SHP77 treated with DMSO at 0.1 percent for 48 hours (cell line): Measurements from ENCODE around the gene MAPK10.

Experiments
- DNase-seq: peaks from one replicate; lab custom pipeline; 2025; lab: John Stamatoyannopoulos, UW

Gene MAPK10

DNA sequence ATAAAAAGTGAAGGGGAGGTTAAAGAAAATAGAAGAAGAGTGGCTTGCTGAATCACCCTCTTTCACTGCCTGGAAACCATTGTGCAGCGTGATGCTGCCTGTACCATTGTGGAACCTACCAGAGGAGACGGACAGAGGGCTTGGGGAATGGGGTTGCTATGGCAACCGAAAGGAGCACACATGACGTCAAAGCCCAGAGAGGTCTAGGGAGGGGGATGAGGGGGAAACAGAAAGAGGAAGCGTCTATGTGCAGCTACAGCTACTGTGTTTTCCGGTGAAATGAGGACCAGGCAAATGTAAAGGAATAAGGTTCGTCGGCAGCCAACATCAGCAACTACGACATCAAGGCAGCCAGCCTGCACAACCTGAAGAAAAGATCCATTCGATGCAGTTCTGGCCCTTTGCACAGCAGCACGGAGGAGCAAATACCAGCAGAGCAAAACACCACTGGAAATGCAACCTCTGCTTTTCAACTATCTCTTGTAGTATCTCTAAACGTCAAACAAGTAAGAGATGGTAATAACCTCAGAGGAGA lies at the start of gene MAPK10:
Gene MAPK10, minus strand, starts transcription at position 110 of the 535 bp plus-strand sequence.
- peak; percentile 96 for DNase-seq

DNA sequence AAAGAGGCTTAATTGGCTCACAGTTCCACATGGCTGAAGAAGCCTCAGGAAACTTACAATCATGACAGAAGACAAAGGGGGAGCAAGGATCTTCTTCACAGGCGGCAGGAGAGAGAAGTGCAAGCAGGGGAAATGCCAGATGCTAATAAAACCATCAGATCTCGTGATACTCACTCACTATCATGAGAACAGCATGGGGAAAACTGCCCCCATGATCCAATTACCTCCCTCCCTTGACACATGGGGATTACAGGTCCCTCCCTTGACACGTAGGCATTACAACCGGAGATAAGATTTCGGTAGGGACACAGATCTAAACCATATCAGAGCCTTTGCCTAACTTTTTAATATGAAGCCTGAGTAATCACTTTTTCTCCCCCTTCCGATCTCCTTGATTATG lies 43.7 kb upstream of the MAPK10 start:
- DNase-seq = no peak

DNA sequence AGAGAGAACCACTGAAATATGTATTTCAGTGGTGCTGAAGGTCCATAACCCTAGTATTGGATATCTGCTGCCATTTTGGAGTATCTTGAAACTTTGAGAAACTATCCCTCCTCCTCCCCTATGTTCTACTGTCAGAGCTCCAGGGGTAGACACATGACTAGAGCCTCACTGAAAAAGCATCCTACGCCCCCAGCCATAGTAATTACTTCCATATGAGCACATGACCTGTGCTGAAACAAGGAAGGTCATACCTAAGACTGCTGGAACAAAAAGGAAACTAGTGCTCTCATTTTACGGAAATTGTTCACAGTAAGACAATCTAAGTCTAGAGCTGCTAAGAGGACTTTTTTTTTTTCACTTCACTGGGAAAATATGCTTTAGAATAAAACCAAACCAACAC lies 42.0 kb upstream of the MAPK10 start:
- no peak for DNase-seq

DNA sequence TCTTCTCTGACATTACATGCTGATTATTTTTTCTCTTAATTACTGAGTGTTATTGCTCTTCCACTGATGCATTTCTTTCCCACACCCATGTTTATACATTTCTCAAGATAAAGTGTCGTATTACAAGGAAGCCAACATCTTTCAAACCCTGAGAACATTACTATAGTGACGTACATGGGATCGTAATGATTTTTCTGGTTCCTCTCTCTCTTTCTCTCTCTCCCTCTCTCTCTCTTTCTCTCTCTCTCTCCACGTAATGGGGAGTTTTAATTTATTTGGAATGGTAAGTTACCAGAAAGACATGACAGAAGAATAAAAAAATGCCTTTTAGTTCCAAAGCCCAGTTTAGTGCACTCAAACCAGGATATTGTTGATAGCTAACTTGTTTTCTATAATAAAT lies 40.4 kb upstream of the MAPK10 start:
- DNase-seq = no peak

GRCh38 chr4:86398187-86398586 lies 38.3 kb upstream of the MAPK10 start:
- no peak for DNase-seq

DNA sequence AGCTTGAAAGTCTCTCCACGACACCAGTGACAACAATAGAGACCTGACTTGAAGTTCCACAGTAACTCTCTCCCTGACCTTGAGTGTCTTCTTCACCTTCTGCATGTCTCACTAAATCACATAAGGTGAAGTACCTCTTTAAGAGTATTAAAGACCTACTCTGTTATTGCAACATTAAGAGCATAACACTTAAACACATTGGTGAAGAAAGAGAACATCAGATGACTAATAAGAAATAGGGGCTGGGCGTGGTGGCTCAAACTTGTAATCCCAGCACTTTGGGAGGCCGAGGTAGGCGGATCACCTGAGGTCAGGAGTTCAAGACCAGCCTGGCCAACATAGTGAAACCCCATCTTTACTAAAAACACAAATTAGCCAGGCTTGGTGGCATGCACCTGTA lies 33.9 kb upstream of the MAPK10 start:
- no peak for DNase-seq

DNA sequence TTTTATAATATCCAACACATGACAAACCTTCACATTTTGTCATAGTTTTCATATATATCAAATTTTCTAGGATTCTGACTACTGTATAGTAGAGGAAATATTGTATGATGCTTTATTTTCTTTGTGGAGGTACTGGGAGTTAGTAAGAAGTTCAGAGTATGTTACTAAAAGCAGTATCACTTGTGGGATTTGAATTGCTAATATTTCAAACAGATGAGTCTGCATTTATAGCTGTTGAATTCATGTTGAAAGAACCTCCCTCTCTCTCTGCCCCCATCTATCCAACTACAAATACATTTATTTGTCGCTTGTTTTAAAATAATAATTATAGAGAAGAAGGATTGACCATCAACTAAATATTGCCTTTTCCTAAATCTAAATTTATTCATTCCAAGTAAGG lies 29.8 kb upstream of the MAPK10 start:
- no peak for DNase-seq

- DNase-seq = no peak
These were observed 28.4 kb upstream of the MAPK10 start for GRCh38 chr4:86388252-86388651.

DNA sequence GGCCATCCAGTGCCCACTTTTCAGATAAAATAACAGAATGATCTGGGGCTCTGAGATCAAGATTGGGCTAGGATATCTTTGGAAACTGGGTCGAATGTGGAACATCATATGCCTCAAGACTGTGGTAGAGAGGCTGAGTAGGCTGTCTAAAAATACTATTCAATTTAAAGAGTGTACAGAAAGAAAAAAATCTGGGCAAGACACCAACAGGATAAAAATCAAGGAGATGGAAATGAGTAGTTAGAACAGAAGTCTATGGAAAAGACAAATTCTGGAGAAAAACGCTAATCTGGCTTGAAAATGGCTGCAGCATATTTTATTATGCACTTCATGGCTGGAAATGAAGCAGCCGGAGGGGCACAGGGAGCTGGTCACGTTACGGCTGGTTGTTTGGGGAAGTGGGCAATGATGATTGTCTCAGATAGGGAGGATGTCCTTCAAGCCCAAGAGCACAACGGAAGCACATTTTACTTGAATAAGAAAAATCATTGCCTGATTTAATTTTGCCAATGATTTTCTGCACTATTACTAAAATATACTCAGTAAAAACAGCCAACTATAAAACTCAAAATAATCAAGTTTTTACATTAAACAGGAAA lies 27.1 kb upstream of the MAPK10 start:
- no peak for DNase-seq

GRCh38 chr4:86386201-86386600 lies 26.3 kb upstream of the MAPK10 start:
- no peak for DNase-seq

DNA sequence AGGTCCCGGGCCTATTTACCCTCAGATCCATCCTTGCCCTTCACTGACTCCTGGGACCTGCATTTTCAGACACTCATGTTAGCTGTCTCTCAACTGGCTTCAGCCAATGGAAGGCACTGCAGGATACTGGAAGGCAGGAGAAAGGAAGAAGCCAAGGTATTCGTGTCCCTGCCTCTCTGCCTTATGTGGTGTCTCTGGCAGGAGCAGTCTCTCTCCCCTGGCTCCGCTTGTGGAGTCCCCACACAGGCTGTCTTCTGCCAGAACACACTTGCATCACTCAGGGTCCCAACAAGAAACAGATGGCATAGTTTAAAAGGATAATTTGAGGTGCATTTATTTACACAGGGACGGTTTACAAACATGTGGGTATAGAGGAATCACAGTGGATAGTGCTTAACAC lies 21.6 kb upstream of the MAPK10 start:
- no peak for DNase-seq

DNA sequence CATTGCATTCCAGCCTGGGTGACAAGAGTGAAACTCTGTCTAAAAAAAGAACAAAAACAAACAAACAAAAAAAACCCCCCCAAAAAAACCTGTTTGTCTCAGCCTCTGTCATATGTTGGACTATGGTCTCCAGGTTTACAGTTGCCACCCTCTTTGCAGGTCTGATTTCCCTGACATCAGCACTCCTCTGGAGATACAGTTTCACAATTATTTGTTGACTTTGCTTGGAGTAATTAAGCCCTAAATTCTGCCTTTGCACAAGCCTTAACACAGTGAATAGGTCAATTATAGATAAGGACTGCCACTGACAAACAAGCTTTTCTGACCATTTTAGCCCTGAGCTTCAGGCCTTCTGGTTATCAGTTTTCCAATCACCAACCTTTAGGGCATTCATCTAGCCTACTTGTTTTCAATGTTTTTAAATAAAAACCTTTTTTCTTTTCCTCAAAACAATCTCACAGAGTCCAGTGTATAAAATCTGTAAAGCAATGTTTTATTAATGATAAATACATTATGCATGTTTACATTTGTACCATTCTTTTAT lies 20.4 kb upstream of the MAPK10 start:
- DNase-seq = no peak

GRCh38 chr4:86376850-86377249 lies 17.0 kb upstream of the MAPK10 start:
- no peak for DNase-seq

DNA sequence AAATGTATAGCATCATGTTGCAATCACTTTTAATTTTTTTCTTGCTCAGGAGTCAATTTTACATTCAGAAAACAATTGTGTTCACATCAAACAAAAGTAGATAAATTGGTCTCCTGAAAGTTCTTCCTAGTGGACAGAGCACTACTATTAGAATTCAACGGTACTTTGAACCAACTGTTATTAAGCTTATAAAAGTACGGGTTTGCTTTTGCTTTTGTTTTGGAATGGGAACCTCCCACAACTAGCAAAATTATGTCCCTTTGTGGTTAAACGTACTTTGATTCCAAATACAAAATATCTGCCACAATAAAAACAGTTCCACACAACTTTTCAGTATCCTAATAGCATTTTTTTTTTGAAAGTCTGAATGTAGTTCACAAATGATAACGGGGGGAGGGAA lies 8.6 kb upstream of the MAPK10 start:
- DNase-seq = no peak

GRCh38 chr4:86367577-86367976 lies 7.7 kb upstream of the MAPK10 start:
- no peak for DNase-seq

DNA sequence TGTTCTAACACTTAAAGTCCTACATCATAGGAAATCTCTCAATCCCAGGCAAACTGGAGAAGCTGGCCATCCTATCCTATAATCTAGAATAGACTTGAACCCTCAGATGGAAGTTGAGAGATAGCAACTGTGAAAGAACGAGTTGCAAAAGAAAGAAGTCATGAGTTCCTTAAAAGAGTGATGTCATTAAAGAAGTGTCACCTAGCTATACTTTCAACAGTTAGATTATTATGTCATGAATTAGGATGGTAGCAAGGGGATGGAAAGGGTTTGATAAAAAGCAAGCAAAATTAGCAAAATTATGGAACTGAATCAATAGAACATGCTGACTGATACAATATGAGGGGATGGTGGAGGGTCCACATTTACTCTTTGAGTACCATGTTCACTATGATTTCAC lies 7.1 kb upstream of the MAPK10 start:
- no peak for DNase-seq

GRCh38 chr4:86362510-86362909 lies 2.7 kb upstream of the MAPK10 start:
- no peak for DNase-seq

- no peak for DNase-seq
These were observed 1.6 kb downstream of the MAPK10 start for GRCh38 chr4:86358257-86358656.

- no peak for DNase-seq
These were observed 2.2 kb downstream of the MAPK10 start for GRCh38 chr4:86357608-86358007.

DNA sequence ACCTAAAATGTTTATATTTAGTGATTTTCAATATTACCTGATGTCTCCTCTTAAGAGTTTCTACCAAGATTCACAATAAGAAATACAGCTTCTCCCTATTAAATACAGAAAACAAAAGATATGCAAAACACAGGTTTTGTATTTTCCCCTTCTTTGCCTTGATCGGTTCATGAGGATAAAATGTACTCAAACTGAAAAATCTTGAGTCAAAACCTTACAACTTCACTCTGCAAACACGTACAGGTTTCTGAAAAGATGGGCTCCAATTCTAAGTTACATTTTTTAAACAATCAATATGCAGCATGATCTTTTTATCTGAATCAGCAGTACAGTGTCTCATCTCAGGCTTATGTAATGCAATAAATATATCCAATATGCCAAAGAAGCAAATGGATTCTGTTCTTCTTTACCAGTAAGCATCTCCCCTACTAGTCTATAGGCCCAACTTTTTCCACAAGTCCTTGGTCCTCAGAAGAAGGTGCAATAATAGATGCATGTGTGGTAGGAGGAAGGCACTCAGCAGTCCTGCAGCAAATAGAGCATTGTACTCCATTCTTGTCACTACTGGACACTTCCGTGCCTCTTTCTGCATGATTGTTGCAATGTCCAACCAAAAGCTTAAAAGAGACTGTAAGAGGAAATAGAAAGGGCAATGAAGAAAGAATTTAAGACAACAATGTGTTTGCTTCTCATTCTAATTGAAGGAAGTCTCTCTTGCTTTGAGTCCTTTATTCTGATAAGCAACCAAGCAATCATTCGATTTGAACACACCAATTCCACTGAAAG lies 3.2 kb downstream of the MAPK10 start:
- DNase-seq = no peak

DNA sequence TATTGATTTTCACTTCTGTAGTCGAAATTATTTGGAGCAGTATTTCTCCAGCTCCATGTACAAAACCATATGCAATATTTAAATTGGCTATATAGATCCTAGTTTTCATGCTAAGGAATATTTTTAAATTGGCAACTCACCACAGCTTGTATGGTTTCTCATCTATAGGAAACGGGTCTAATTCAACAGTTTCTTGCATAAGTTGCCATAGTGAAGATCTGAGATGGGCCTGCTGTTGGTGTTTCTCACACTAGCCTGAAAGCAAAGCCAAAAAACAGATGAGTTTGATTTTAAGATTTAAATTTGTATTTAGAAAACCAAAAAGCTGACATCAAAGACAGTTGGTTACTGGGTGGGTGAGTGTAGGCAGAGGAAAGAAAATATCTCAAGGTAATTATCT lies 5.5 kb downstream of the MAPK10 start:
- no peak for DNase-seq

DNA sequence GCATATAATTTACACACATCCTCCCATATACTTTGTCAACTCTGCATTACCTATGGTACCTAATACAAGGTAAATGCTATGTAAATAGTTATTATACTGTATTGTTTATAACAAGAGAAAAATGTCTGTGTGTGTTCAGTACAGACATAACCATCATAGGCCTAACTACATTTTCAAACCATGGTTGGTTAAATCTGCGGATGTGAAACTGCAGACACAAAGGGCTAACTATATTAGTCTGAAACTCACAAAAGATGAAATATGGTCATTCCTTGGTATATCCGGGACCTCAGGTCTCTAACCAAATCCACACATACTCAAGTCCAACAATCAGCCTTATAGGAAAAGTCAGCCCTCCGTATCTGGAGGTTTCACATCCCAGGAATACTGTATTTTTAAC lies 13.5 kb downstream of the MAPK10 start:
- no peak for DNase-seq

DNA sequence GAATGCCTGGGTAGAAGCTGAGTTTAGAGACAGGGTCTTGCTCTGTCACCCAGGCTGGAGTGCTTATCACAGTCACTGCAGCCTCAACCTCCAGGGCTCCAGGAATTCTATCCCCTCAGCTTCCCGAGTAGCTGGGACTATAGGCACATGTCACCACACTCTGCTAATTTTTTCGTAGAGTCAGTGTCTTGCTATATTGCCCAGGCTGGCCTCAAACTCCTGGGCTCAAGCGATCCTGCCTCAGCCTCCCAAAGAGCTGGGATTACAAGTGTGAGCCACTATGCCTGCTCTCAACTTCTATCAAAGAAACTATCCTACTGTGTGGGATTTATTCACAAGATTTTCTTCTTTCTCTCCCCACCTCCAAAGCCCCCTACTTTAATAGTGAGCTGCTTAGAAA lies 15.7 kb downstream of the MAPK10 start:
- DNase-seq = no peak
